LHCN-M2 (cell line): ENCODE data around the gene FAM78A. TPM values are rescaled to one million over a fixed set of nuclear protein-coding genes. Genes with fewer than 3 reads are reported as not detected.

Source experiments
- DNase-seq: peaks from one replicate; pipeline ENCODE4 v3.0.0-alpha.2; 2012; ENCODE audit warnings: low read depth
- polyA plus RNA-seq: library from polyadenylated mRNA; unstranded; fragments of >200 nt; gene quantifications from one replicate; pipeline ENCODE4 v1.2.1, GENCODE V29; 2012; ENCODE audit warnings: missing spikeins
- total RNA-seq: library from RNA; depleted of rRNA; stranded (reverse); fragments of >200 nt; gene quantifications from 2 replicates; pipeline ENCODE4 v1.2.3, GENCODE V29; 2014; rRNA removed

Gene FAM78A
- 0.58 and 1.7 TPM in 2 replicates for total RNA-seq
- 1.2 TPM for polyA plus RNA-seq

DNA sequence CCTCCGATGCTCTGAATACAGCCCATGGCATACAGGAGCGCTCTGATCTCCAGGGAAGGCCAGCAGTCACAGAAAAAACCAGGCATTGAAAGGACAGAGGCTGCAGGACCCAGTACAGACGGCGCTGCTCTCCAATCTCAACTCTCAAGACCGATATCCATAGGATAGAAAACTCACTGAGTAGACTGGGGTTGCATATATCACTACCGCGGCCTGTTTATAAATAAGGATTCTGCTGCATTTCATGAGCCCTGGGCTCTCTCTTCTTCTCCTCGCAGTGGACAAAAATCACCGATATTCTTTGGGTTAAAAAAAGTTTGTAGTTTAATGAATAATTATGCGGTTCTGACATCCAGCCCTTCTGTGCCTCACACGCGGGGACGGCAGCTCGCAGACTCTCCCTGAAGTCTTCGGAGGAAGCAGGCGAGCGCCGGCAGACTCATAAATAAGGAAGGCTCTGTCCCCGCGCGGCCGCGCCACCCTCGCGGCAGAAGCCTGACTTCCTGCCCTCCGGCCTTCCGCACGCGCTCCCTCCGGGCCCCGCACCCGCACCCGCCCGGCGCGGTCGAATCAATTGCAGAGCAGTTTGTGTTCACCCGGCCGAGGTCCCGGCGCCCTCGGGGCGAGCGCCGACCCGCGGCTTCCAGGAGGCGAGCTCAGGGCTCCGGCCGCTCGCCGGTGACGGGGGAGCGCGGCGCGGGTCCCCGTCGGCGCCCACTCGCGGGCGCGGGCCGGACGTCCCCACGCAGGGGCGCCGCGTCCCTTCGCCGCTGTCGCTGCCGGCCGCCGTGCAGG is at the start of gene FAM78A:
TSS of gene FAM78A (minus strand) at position 417 of the 795 bp plus-strand sequence. CDS start at position 86, 331 bp downstream.
- no peak for DNase-seq

- DNase-seq, result no peak
Observed at GRCh38 chr9:131324736-131325679, 48.7 kb upstream of the FAM78A start.

- DNase-seq, result no peak
Observed at GRCh38 chr9:131323629-131324028, 47.3 kb upstream of the FAM78A start.

DNA sequence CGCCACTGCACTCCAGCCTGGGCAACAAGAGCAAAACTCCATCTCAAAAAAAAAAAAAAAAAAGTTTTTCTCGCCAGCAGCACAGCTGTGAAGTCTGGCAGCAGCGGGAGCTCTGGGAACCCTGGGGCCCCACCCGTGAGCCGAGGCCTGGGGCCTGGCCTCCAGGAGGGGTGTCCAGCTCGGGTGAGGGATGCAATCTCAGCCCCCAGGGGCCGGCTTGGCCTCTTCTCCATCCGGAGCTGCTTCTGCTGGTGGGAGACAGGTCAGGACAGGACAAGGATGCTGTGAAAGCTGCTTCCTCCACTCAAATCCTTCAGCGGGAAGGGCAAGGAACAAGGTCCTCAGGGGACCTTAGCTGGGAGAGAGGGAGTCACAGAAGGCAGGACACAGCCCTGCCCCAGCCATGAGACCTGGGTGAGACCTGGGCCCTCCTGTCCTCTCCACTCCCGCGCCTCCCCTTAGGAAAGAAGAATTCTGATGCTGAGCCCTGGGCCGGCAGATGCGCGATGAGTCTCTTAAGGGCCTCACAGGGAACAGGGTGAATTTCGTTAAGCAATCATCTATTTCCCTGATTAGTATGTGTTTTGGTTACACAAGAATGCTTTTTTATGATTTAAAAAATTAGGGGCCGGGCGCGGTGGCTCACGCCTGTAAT is 43.8 kb upstream of the FAM78A start:
- DNase-seq, result no peak

DNA sequence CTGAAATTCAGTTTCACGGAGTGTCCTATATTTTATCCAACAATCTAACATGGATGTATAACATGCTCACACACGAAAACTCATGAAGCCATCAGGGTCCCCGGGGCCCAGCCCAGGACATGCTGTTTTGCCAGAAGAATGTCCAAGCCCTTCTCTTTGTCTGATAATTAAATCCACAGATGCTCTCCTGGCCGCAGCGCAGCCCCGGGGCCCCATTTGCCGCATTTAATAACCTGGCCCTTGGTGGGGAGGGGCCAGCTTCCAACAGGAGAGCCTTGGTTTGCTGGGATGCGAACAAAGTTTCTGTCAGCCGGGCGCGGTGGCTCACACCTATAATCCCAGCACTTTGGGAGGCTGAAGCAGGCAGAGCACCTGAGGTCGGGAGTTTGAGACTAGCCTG is 43.2 kb upstream of the FAM78A start:
- no peak for DNase-seq

DNA sequence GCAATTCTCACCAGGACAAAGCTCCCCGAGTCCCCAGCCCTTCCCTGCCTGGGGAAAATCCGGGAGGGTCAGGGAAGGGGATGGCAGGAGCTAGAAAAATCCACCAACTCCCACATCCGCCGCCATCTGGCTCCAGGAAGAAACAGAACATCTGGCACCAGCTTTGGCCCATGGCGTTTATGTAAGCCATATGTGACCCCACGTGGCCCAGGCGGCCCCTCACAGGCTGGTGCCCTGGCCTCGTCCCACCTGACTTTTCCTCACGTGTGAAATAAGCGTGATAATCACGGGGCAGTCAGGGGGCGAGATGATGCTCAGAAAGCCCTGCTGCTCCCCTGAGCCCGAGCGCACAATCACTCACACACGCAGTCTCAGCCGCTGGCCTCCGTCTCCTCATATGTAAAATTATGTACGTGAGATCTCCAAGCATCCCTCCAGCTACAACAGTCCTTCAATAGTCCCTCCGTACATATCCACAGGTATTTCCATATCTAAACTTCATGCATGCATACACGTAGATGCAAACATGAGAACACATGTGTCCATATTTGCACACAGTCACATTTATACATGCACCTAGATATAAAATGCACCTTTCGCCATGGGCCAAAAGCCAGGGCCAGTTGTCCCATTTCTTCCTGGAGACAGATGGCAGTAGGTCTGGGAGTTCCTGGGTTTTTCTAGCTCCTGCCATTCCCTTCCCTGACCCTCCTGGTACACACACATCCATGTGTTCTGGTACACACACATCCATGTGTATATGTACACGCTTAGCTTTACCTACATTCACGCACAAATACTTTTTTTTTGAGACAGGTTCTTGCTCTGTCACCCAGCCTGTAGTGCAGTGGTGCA is 42.1 kb upstream of the FAM78A start:
- DNase-seq, result no peak

DNA sequence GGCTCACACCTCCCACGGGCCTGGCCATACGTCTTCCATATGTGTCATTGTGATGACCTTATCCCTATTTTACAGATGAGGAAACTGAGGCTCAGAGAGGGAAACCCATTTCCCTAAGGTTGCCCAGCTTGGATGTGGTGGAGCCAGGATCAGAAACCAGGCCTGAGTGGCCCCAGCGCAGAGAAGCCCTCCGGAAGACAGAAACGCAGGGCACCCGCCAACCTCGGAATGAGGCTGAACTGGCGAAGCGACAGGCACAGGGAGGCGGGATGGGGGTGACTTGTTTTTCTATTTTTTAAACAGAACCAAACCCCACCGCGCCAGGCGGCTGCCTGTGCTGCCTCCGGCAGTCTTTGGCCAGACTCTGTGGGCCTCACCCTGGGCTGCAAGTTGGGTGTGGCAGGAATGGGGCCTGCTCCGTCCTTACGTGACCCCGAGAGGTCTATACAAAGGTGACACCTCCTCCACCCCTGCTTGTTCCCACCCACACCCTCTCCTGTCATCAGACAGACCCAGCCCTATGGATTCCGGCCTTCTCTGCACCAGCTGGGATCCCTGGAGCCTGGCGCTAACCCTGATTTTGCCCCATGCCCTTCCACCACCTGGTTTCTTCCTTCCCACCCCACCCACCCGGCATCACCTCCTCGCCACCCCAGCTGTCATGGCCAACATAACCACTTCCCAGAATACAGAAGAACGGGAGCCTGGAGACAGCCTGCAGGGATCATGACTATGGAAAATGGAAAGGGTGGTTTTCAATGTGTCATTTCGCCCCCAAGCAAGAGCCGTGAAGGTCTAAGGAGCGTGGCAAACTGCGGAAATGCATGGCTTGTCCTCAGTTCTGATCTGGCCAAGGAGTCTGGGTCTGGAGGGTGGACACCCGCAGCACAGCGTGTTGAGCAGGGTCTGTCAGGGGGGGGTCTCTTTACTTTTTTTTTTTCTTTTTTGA is 36.8 kb upstream of the FAM78A start:
- no peak for DNase-seq

DNA sequence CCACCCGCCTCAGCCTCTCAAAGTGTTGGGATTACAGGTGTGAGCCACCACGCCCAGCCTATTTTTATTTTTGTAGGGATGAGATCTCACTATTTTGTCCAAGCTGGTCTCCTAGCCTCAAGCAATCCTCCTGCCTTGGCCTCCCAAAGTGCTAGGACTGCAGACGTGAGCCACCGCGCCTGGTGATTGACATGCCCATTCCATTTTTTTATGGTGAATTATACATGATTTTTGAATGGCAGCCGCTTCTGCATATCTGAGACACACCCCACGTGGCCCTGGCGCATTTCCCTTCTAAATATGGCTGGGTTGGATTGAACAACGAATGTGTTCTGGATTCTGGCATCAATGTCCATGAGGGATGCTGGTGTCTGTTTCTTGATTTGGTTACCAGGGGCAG is 35.9 kb upstream of the FAM78A start:
- no peak for DNase-seq

- DNase-seq, result no peak
Observed at GRCh38 chr9:131310833-131311554, 34.7 kb upstream of the FAM78A start.

DNA sequence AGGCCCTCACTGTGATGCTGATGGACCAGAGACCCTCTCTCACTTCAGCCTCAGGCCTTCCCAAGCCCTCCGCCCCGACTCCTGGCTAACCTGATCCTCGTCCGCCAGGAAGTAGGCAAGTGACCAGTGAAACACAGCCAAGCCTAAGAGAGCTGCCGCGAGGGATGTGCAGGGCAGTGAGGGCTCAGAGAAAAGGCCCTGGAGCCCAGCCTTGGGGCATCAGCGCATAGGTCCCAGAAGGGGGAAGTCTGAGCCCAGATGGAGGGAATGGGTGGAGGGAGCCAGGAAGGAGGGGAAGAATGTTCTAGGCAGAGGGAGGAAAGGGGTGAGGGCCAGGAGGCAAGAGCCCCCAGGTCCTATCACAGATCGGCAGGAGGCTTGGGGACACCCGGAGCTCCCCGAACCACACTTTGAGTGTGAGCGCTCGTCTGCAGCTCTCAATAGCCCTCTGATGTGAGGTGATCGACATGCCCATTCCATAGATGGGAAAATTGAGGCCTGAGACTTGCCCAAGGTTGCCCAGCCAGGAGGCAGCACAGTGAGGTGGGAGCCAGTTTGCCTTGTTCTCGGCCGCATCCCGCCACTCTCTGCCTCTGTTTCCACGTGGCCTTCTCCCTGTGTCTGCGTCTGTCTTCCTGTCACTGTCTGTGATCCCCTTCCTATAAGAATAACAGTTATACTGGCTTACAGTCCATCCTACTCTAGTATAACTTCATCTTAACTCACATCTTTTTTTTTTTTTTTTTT is 33.4 kb upstream of the FAM78A start:
- no peak for DNase-seq

DNA sequence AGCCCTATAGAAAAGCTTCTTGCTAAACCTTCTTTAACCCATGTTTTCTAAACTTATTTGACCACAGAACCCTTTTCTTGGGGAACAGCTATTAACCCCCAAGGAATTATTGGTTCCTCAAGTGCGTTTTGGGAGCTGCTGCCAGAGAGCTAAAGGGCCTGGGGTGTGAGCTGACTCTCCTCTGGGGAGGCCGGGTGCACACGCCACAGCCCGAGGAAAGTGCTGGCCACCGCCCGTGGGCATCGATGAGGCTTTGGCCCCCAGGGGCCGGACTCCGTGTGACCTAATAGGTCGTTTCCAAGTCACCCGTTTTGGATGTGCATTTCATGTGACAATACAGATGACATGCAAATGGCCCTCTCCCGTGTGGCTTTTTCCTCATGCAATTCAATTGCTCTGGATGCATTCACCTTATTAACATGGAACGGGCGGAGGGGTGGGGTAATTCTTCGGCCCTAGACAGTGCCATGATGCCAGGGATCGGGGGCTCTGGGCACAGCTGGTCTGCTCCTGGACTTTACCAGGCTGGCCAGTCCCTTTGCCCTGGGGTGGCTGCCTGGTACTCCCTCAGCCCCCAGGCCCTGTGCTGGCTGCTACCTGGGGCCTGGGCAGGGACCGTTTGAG is 32.7 kb upstream of the FAM78A start:
- DNase-seq, result no peak

DNA sequence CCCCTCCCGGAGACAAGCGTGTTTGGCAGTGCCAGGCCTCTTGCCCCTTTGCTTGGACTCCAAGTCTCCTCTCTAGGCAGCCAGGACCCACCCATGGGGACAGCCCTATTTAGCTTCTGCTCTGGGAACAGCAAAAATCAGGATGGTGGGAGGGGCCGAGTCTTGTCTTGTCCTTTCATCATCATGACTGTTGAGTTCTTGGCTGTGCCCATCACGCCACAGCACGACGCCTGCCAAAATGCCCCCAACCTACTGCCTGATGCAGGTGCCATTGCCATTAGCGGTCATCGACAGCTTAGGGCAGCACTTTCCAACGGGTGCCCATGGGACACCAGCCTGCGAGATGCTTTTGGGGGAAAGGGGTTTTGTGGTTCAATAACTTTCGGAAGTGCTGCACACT is 32.1 kb upstream of the FAM78A start:
- no peak for DNase-seq

DNA sequence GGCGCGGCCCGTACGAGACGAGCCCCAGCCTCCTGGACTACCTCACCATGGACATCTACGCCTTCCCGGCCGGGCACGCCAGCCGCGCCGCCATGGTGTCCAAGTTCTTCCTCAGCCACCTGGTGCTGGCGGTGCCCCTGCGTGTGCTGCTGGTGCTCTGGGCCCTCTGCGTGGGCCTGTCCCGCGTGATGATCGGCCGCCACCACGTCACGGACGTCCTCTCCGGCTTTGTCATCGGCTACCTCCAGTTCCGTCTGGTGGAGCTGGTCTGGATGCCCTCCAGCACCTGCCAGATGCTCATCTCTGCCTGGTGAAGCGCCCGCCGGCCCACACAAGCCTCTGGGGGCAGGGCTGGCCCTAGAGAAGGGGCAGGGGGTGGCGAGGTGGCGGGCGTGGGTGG is 31.7 kb upstream of the FAM78A start:
- DNase-seq, result no peak

DNA sequence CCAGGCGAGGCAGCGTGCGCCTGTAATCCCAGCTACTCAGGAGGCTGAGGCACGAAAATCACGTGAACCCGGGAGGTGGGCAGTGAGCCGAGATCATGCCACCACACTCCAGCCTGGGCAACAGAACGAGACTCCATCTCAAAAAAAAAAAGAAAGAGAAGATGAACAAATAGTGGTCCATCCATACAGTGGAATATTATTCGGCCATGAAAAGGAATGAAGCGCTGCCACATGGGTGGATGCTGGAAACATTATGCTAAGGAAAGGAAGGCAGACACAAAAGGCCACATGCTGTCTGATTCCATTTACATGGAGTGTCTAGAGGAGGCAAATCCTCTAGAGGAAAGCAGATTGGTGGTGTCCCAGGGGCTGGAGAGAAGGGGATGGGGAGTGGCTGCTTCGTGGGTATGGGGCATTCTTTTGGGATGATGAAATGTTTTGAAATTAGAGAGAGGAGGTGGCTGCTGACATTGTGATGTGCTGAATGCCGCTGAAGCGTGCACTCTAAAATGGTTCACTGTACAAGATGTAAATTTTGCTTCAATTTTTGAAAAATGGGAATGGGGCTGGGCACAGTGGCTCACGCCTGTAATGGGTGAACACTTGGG is 30.2 kb upstream of the FAM78A start:
- no peak for DNase-seq

DNA sequence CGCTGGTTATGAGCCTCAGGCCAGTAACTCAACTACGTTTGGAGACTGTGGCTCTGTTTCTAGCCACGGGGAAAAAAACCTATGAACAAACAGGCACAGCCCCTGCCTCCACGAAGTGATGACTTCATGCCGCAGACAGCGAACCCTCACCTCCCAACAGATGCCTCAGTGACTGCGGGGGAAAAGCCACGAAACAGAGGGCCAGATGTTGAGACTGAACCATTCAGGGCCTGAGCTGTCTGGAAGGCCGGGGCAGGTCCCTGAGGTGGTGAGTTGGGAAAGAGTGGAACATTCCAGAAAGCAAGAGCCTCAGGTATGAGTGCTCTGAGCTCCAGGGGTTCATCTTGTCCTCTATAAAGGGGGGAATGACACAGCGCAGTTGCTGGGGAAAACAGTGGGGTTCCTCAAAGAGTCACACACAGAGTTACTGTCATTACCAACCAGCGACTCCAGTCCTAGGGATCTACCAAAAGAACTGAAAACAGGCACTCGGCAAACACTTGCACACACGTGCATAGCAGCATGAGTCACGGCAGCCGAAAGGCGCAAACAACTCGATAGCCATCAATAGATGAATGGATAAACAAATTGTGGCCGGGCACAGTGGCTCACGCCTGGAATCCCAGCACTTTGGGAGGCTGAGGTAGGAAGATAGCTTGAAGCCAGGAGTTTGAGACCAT is 28.5 kb upstream of the FAM78A start:
- DNase-seq, result no peak

GRCh38 chr9:131303381-131304321 is 27.3 kb upstream of the FAM78A start:
- DNase-seq, result no peak
